Measurements from ENCODE around the gene TRAPPC14.

DNA sequence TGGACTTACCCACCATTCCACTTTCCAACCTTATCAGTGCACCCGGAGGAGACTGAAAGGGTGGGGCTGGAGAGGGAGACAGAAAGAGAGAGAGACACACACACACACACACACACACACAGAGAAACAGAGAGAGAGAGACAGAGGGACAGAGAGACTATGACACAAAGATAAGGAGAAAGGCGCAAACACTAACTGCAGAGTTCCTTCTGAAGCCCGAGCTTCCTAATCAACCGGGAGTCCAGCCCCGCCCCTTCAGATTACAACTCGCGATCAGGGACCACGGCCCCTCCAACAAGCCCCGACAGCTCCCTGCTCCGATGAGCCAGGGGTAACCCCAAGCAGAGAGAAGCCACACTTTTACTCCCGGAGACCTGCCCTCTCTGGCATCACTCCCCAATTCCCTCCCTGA lies 9.4 kb upstream of the TRAPPC14 start:
- TF ChIP-seq ZIK1 (CRISPR knock-in tag; IDR thresholded peaks at IDR 0.05; ENCODE audit: borderline replicate concordance, low read depth) (no peak), CTCF (CRISPR knock-in tag; IDR thresholded peaks at IDR 0.05) (no peak), ZBTB40 (IDR thresholded peaks at IDR 0.05) (no peak), ZBTB40 (CRISPR knock-in tag; IDR thresholded peaks at IDR 0.05) (no peak), HMGXB4 (CRISPR knock-in tag; IDR thresholded peaks at IDR 0.05; ENCODE audit: borderline replicate concordance in 1 of 2, low read depth in 1 of 2) (no peak), TCF7 (IDR thresholded peaks at IDR 0.05; ENCODE audit: low read depth) (no peak)

Measured in HepG2 (cell line).